ENCODE measurements around the gene MYH13. TPM values are rescaled to one million over a fixed set of nuclear protein-coding genes. Genes with fewer than 3 reads are reported as not detected.

The MYH13 gene
- total and polyA plus RNA-seq, 2 donors (not counting 3 experiments of a cell fraction or from before 2014, with no cell fraction given): not detected

GRCh38 chr17:10368561-10368960 is 4.2 kb downstream of the MYH13 start:
- H4K20me1 ChIP-seq (replicated peaks; ENCODE audit: control insufficient read depth, extremely low read depth, insufficient read depth, low read length): no peaks in the 10 kb centered on the region
- DNase-seq (ENCODE audit: low read depth, low spot score) (no peak), FAIRE-seq (no peak)
- no peak overlapping the region for H3K27ac ChIP-seq (ENCODE audit: insufficient read depth, low read depth, low read length)
- H3K27me3 ChIP-seq (ENCODE audit: control insufficient read depth in 2 of 2, insufficient read depth in 2 of 2, low read length in 2 of 2): no peaks in the 10 kb centered on the region
- H3K9ac ChIP-seq (replicated peaks; ENCODE audit: extremely low read depth, insufficient read depth, low read length): no peak overlapping the region
- no peaks in the 10 kb centered on the region for H3K4me1 ChIP-seq (ENCODE audit: control insufficient read depth, extremely low read depth, insufficient read depth, low read length)
- H3K9me1 ChIP-seq (replicated peaks; ENCODE audit: control insufficient read depth, extremely low read depth, insufficient read depth, low read length): no peaks in the 10 kb centered on the region
- TF ChIP-seq POLR2A (IDR thresholded peaks at IDR 0.05; ENCODE audit: low read depth, low read length) (no peak), JUN (IDR thresholded peaks at IDR 0.05; ENCODE audit: borderline replicate concordance, insufficient read depth, insufficient read length, low read depth) (no peak), EZH2 (IDR thresholded peaks at IDR 0.05; ENCODE audit: borderline replicate concordance, low read depth, low read length, severe bottlenecking) (no peak), CTCF (IDR thresholded peaks at IDR 0.05; ENCODE audit: extremely low read depth in 1 of 2, insufficient read depth in 1 of 2, low read depth in 1 of 2, low read length in 2 of 2) (no peak), POLR2AphosphoS5 (IDR thresholded peaks at IDR 0.05; ENCODE audit: insufficient read depth, low read depth, low read length) (no peak), MYC (IDR thresholded peaks at IDR 0.05; ENCODE audit: low read depth, low read length) (no peak), FOS (IDR thresholded peaks at IDR 0.05; ENCODE audit: borderline replicate concordance, insufficient read depth, low read length) (no peak), GATA2 (IDR thresholded peaks at IDR 0.05; ENCODE audit: insufficient read depth, insufficient read length, low read depth, low read length) (no peak), MAX (IDR thresholded peaks at IDR 0.05; ENCODE audit: insufficient read depth, insufficient read length) (no peak)
- H3K79me2 ChIP-seq (ENCODE audit: control insufficient read depth, insufficient read depth, low read length): no peaks in the 10 kb centered on the region
- no peaks in the 10 kb centered on the region for H3K9me3 ChIP-seq (replicated peaks; ENCODE audit: control insufficient read depth, insufficient read depth, low read length)
- intact Hi-C loops (cut with micrococcal nuclease): no loop called here
- H2AFZ ChIP-seq (ENCODE audit: low read depth, low read length): no peak overlapping the region
- POLR2A ChIA-PET: no interaction called here
- no peaks in the 10 kb centered on the region for H3K36me3 ChIP-seq (ENCODE audit: control insufficient read depth in 2 of 2, extremely low read depth in 1 of 2, insufficient read depth in 2 of 2, low read length in 2 of 2)
- dilution Hi-C loops (cut with MboI; ENCODE audit: extremely low pct_ligation_motif_present, low sequenced_read_pairs): no loop called here
- BruUV-seq (replicated peaks): no TSS peak
- H3K4me2 ChIP-seq (ENCODE audit: insufficient read depth, low read length): no peak overlapping the region
- no peak overlapping the region for H3K4me3 ChIP-seq (replicated peaks in 1 of 3; ENCODE audit: insufficient read depth in 1 of 3, low read depth in 1 of 3, low read length in 3 of 3)
- CTCF ChIA-PET: no interaction called here
